Measurements from ENCODE around the gene ARHGEF12.

DNA sequence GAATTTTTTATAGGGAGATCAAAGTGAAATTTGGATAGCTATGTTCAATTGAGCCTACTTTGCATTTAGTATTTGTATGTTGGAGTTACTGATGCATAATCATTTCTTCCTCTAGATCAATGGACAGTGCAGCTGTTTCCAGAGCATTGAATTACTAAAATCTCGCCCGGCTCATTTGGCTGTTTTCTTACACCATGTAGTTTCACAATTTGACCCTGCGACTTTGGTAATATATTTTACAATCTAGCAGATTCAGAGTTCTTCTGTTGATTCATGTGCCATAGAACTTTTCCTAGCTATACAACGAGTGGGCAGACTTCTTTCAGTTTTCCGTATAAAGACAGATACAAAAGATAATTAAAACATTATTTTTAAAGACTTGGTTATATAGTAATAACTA, 105.4 kb downstream of the ARHGEF12 start:
- TF ChIP-seq, protein P1, sequence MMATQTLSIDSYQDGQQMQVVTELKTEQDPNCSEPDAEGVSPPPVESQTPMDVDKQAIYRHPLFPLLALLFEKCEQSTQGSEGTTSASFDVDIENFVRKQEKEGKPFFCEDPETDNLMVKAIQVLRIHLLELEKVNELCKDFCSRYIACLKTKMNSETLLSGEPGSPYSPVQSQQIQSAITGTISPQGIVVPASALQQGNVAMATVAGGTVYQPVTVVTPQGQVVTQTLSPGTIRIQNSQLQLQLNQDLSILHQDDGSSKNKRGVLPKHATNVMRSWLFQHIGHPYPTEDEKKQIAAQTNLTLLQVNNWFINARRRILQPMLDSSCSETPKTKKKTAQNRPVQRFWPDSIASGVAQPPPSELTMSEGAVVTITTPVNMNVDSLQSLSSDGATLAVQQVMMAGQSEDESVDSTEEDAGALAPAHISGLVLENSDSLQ (IDR thresholded peaks at IDR 0.05) = no peak
- TF ChIP-seq SP1 (IDR thresholded peaks at IDR 0.05) (no peak), SUZ12 (IDR thresholded peaks at IDR 0.05) (no peak), ELF4 (IDR thresholded peaks at IDR 0.05) (no peak), FOXM1 (IDR thresholded peaks at IDR 0.05; ENCODE audit: borderline replicate concordance) (no peak), BHLHE40 (IDR thresholded peaks at IDR 0.05; ENCODE audit: borderline replicate concordance) (no peak), FOXA1 (IDR thresholded peaks at IDR 0.05) (no peak), FOXK2 (IDR thresholded peaks at IDR 0.05) (no peak), TARDBP (IDR thresholded peaks at IDR 0.05) (no peak), ARNT (IDR thresholded peaks at IDR 0.05) (no peak), CTBP1 (IDR thresholded peaks at IDR 0.05; ENCODE audit: borderline replicate concordance) (no peak), NFRKB (IDR thresholded peaks at IDR 0.05) (no peak), HDGF (IDR thresholded peaks at IDR 0.05; ENCODE audit: borderline replicate concordance) (no peak)
